Upper lobe of right lung (tissue), 1 donor: ENCODE results near the gene RPS21. TPM values are rescaled to one million over a fixed set of nuclear protein-coding genes. Genes with fewer than 3 reads are reported as not detected.

Experiments
- ATAC-seq: fragments of 200-7000 bp; cut with Tn5 transposase; one replicate; pipeline ENCODE4 v1.9.1; 2020; ENCODE audit warnings: mild to moderate bottlenecking, moderate library complexity
- DNase-seq: peaks from one replicate; pipeline ENCODE4 v3.0.0-alpha.2; 2020
- H3K27ac ChIP-seq: fragments of 200-600 bp; one replicate; pipeline ENCODE4 v1.8.0; 2022
- H3K27me3 ChIP-seq: fragments of 200-600 bp; one replicate; pipeline ENCODE4 v1.8.0; 2022; ENCODE audit warnings: mild to moderate bottlenecking
- H3K36me3 ChIP-seq: fragments of 200-600 bp; one replicate; pipeline ENCODE4 v1.8.0; 2022
- H3K4me1 ChIP-seq: fragments of 200-600 bp; one replicate; pipeline ENCODE4 v1.8.0; 2022
- H3K4me3 ChIP-seq: fragments of 200-600 bp; one replicate; pipeline ENCODE4 v1.8.0; 2022; ENCODE audit warnings: mild to moderate bottlenecking
- H3K9me3 ChIP-seq: fragments of 200-600 bp; one replicate; pipeline ENCODE4 v1.8.0; 2022
- CTCF ChIP-seq: fragments of 200-600 bp; IDR thresholded peaks from one replicate; pipeline ENCODE4 v1.8.0; 2022; ENCODE audit warnings: antibody characterized with exemption
- intact Hi-C: fragments of 100-400 bp; cut with DNase I; formaldehyde crosslinking; loops from one replicate; pipeline ENCODE4 v1.11.0; 2022
- total RNA-seq: library from RNA; stranded (reverse); fragmentation: NEBNext Ultra II Directional; extraction: Animal tissue kit (Norgen Biotek cat#: 25700); gene quantifications from one replicate; pipeline ENCODE4 v1.2.1, GENCODE V29; 2021
- donor health status: DM: no; HTN: yes; CAD: no; lungs with severe emphysema.

The RPS21 gene
- total RNA-seq, 1 donor from 2014 or later: 1,050 TPM

GRCh38 chr20:62406635-62407176 lies 19.8 kb downstream of the RPS21 start:
- no peak overlapping the region for H3K27ac ChIP-seq
- H3K4me1 ChIP-seq: peaks cover 36% of the 10 kb centered on the region
- ATAC-seq (no peak), DNase-seq (no peak)
- no peaks in the 10 kb centered on the region for H3K9me3 ChIP-seq
- TF ChIP-seq CTCF: no peak
- intact Hi-C loops: no loop called here
- peak overlapping the region; percentile 59 for H3K4me3 ChIP-seq
- no peaks in the 10 kb centered on the region for H3K36me3 ChIP-seq
- no peaks in the 10 kb centered on the region for H3K27me3 ChIP-seq

- H3K4me1 ChIP-seq: peaks cover 36% of the 10 kb centered on the region
- no peaks in the 10 kb centered on the region for H3K27me3 ChIP-seq
- intact Hi-C loops: no loop called here
- H3K27ac ChIP-seq: peak within 1 kb of the TSS; percentile 11
- peak; percentile 41 for TF ChIP-seq CTCF
- no peaks in the 10 kb centered on the region for H3K36me3 ChIP-seq
- H3K4me3 ChIP-seq: peak within 1 kb of the TSS; percentile 59
- peak; percentile 96 for DNase-seq
- no peaks in the 10 kb centered on the region for H3K9me3 ChIP-seq
- ATAC-seq: peak; percentile 93
These were observed 20.5 kb downstream of the RPS21 start, which contains the start of gene CABLES2 for GRCh38 chr20:62407221-62407992. CABLES2 (minus strand) TSS chr20:62407285; CDS start chr20:62407276, 9 bp downstream.

GRCh38 chr20:62408055-62408454 lies 21.2 kb downstream of the RPS21 start:
- intact Hi-C loops: no loop called here
- Histone ChIP-seq H3K27ac (no peak overlapping the region), H3K4me3 (no peak overlapping the region), H3K9me3 (no peaks in the 10 kb centered on the region), H3K36me3 (no peaks in the 10 kb centered on the region), H3K27me3 (no peaks in the 10 kb centered on the region), H3K4me1 (peaks cover 36% of the 10 kb centered on the region)
- no peak for DNase-seq
- ATAC-seq: no peak
- TF ChIP-seq CTCF: no peak

GRCh38 chr20:62408640-62409039 lies 21.7 kb downstream of the RPS21 start:
- Histone ChIP-seq H3K36me3 (no peaks in the 10 kb centered on the region), H3K9me3 (no peaks in the 10 kb centered on the region), H3K4me1 (peaks cover 36% of the 10 kb centered on the region), H3K27ac (no peak overlapping the region), H3K4me3 (no peak overlapping the region), H3K27me3 (no peaks in the 10 kb centered on the region)
- intact Hi-C loops: no loop called here
- TF ChIP-seq CTCF: no peak
- ATAC-seq (no peak), DNase-seq (no peak)

GRCh38 chr20:62409086-62409853 lies 22.4 kb downstream of the RPS21 start:
- DNase-seq: no peak
- H3K27ac ChIP-seq: no peak overlapping the region
- no peak for ATAC-seq
- intact Hi-C loops: no loop called here
- no peaks in the 10 kb centered on the region for H3K36me3 ChIP-seq
- H3K4me3 ChIP-seq: no peak overlapping the region
- TF ChIP-seq CTCF: no peak
- no peaks in the 10 kb centered on the region for H3K27me3 ChIP-seq
- H3K4me1 ChIP-seq: peaks cover 36% of the 10 kb centered on the region
- no peaks in the 10 kb centered on the region for H3K9me3 ChIP-seq
